ENCODE measurements around the gene HOXA3. TPM values are rescaled to one million over a fixed set of nuclear protein-coding genes. Genes with fewer than 3 reads are reported as not detected.
A peak's percentile ranks its signal among the peaks of the same experiment; 100 is the strongest.

Gene HOXA3
- total RNA-seq, 1 experiment from 2014 or later: 4.5 TPM

DNA sequence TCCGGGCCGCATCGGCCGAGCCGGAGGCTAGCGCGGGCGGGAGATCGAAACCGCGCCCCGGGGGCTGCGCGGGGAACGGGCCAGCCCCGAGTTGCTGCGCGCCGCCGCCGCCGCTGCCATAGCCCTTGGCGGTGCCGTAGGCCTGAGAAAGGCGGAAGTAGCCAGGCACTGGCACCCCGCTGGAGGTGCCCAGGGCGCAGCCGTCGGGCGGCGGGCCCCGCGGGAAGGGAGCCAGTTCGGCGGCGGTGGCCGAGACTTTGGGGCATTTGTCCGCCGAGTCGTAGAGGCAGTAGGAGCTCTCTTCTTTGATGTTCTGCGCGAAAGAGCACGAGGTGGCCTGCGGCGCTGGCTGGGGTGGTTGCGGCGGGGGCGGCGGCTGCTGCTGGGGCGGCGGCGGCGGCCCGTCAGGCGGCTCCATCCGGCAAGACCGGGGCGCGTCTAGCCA is 21.1 kb upstream of the HOXA3 start:
- Histone ChIP-seq H3K9ac (ENCODE audit: low read length) (peak overlapping the region; percentile 90), H3F3A (ENCODE audit: low read length, unreplicated experiment) (no peaks in the 10 kb centered on the region), H3K79me2 (ENCODE audit: low read length) (peaks cover 100% of the 10 kb centered on the region), H3K9me3 (ENCODE audit: low read length) (no peaks in the 10 kb centered on the region), H2AFZ (ENCODE audit: low read length) (no peak overlapping the region), H3K9me2 (replicated peaks; ENCODE audit: low read length) (no peaks in the 10 kb centered on the region), H3K4me1 (ENCODE audit: insufficient read depth, low read length) (peaks cover 18% of the 10 kb centered on the region), H3K27ac (ENCODE audit: low read length) (peak overlapping the region; percentile 97), H3K36me3 (ENCODE audit: low read depth, low read length) (0 out of 2 replicates have a peak, but pooled peaks cover 4% of the 10 kb centered on the region), H3K4me2 (ENCODE audit: low read length) (peak overlapping the region; percentile 93), H3K4me3 (ENCODE audit: low read length) (peak overlapping the region; percentile 84), H3K27me3 (ENCODE audit: low read length) (no peaks in the 10 kb centered on the region), H4K20me1 (ENCODE audit: low read length) (no peaks in the 10 kb centered on the region)
- no TSS peak for BruUV-seq (replicated peaks)
- no peak for TF ChIP-seq EZH2phosphoT487 (IDR thresholded peaks at IDR 0.05; ENCODE audit: borderline replicate concordance, low read length)
- TF ChIP-seq, protein P1, sequence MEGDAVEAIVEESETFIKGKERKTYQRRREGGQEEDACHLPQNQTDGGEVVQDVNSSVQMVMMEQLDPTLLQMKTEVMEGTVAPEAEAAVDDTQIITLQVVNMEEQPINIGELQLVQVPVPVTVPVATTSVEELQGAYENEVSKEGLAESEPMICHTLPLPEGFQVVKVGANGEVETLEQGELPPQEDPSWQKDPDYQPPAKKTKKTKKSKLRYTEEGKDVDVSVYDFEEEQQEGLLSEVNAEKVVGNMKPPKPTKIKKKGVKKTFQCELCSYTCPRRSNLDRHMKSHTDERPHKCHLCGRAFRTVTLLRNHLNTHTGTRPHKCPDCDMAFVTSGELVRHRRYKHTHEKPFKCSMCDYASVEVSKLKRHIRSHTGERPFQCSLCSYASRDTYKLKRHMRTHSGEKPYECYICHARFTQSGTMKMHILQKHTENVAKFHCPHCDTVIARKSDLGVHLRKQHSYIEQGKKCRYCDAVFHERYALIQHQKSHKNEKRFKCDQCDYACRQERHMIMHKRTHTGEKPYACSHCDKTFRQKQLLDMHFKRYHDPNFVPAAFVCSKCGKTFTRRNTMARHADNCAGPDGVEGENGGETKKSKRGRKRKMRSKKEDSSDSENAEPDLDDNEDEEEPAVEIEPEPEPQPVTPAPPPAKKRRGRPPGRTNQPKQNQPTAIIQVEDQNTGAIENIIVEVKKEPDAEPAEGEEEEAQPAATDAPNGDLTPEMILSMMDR (conservative IDR thresholded peaks at IDR 0.05; ENCODE audit: low read depth, low read length): no peak
- no peak for TF ChIP-seq EZH2 (IDR thresholded peaks at IDR 0.05; ENCODE audit: low read length, unreplicated experiment)
- intact Hi-C loops (cut with micrococcal nuclease): no loop called here
- CTCF ChIA-PET: interaction anchor here (0.5 kb wide), 1 partner anchor 489 kb away, joined by 3 read pairs; the partner anchor contains the start of gene HIBADH
- POLR2A ChIA-PET (ENCODE audit: unreplicated experiment): interaction anchor here (0.8 to 1.1 kb wide), 2 partner anchors 11 to 31 kb away, joined by 5 to 6 read pairs; no protein-coding TSS in a partner anchor
- ATAC-seq (no peak; the same call in 1 of the 2 replicates), DNase-seq (no peak)

DNA sequence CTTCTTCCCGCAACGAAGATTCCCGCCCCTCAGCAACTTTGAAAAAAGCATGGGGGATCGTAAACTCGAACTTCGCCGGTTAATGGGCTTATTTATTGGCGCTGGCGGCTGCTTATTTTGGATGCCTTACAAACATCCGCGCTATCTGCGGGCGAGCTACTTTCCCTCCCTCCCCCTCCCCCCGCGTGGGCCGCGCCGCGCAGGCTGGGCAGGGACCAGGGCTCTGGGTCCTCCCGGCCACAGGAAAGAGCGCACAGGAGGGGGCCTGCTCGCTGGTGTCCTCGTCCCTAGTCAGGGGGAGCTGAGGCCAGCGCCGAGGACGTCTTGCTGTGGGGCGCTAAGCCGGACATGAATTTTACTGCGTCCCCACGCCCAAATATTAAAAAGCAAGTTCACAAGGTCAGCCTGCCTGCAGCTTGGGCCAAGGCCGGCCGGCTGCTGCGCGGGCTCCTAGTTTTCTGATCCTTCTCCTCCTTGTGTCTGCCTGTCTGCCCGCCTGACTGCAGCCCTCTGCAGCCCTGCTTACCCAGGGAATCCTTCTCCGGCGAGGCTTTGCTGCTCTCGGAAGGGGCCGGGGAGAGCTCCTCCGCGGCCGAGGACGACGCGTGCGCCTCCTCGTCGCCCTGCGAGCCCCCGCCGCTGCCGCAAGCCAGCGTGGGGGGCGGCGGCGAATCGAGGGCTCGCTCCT is 20.6 kb upstream of the HOXA3 start:
- CTCF ChIA-PET: interaction anchor here (0.5 to 0.7 kb wide), 3 partner anchors 9 to 600 kb away, joined by 3 read pairs; partner anchors contain the start of gene HIBADH
- ATAC-seq (peak; percentile 24), DNase-seq (peak; percentile 87)
- H3K27ac ChIP-seq (ENCODE audit: low read length): peak overlapping the region; percentile 97
- POLR2A ChIA-PET (ENCODE audit: unreplicated experiment): interaction anchor here (0.5 to 1.3 kb wide), 7 partner anchors 10 to 32 kb away, joined by 3 to 7 read pairs (median 5); partner anchors contain the start of genes HOXA11 and HOXA13
- peaks cover 100% of the 10 kb centered on the region for H3K79me2 ChIP-seq (ENCODE audit: low read length)
- H3K36me3 ChIP-seq (ENCODE audit: low read depth, low read length): 0 out of 2 replicates have a peak, but pooled peaks cover 4% of the 10 kb centered on the region
- intact Hi-C loops (cut with micrococcal nuclease): no loop called here
- no peaks in the 10 kb centered on the region for H3K9me2 ChIP-seq (replicated peaks; ENCODE audit: low read length)
- H4K20me1 ChIP-seq (ENCODE audit: low read length): no peaks in the 10 kb centered on the region
- no TSS peak for BruUV-seq (replicated peaks)
- no peaks in the 10 kb centered on the region for H3K9me3 ChIP-seq (ENCODE audit: low read length)
- H3K4me3 ChIP-seq (ENCODE audit: low read length): peak overlapping the region; percentile 84
- H3F3A ChIP-seq (ENCODE audit: low read length, unreplicated experiment): no peaks in the 10 kb centered on the region
- TF ChIP-seq EZH2phosphoT487 (IDR thresholded peaks at IDR 0.05; ENCODE audit: borderline replicate concordance, low read length): no peak
- TF ChIP-seq, protein P1 (conservative IDR thresholded peaks at IDR 0.05; ENCODE audit: low read depth, low read length): no peak
- no peak for TF ChIP-seq EZH2 (IDR thresholded peaks at IDR 0.05; ENCODE audit: low read length, unreplicated experiment)
- H3K4me2 ChIP-seq (ENCODE audit: low read length): peak overlapping the region; percentile 93
- no peak overlapping the region for H2AFZ ChIP-seq (ENCODE audit: low read length)
- H3K27me3 ChIP-seq (ENCODE audit: low read length): no peaks in the 10 kb centered on the region
- peak overlapping the region; percentile 90 for H3K9ac ChIP-seq (ENCODE audit: low read length)
- peaks cover 21% of the 10 kb centered on the region for H3K4me1 ChIP-seq (ENCODE audit: insufficient read depth, low read length)

All from PC-3 (cell line).